Renal pelvis (tissue), 4 donors: ENCODE results near the gene GGA2. TPM values are rescaled to one million over a fixed set of nuclear protein-coding genes. Genes with fewer than 3 reads are reported as not detected.
"Not testable (repeated sequence)": the region's sequence is repeated elsewhere in the genome, so short reads cannot be mapped to it uniquely, and the experiment has no call there.

ENCODE experiments used
- DNase-seq: peaks from one replicate; pipeline ENCODE4 v3.0.0-alpha.2; 2013
- polyA plus RNA-seq, 3 donors: library from polyadenylated mRNA; unstranded; fragments of 120-200 nt; gene quantifications; one replicate each; pipeline ENCODE4 v1.2.1, GENCODE V29; 2013; ENCODE audit not compliant: insufficient read length in 3 of 3

GGA2 gene
- polyA plus RNA-seq, 3 donors: 115 to 164 (median 156) TPM

- no peak for DNase-seq
Measured at GRCh38 chr16:23505671-23506605, 4.4 kb downstream of the GGA2 start.

- DNase-seq: no peak
Measured at GRCh38 chr16:23505180-23505665, 5.1 kb downstream of the GGA2 start.

GRCh38 chr16:23504453-23505179 lies 5.7 kb downstream of the GGA2 start:
- DNase-seq: no peak

GRCh38 chr16:23504076-23504452 lies 6.2 kb downstream of the GGA2 start:
- no peak for DNase-seq

GRCh38 chr16:23502466-23502865 lies 7.8 kb downstream of the GGA2 start:
- no peak for DNase-seq

GRCh38 chr16:23501291-23501690 lies 9.0 kb downstream of the GGA2 start:
- DNase-seq: no peak

- DNase-seq: no peak
Measured at GRCh38 chr16:23500862-23501225, 9.4 kb downstream of the GGA2 start.

GRCh38 chr16:23500212-23500861 lies 10.0 kb downstream of the GGA2 start:
- DNase-seq: no peak

- no peak for DNase-seq
Measured at GRCh38 chr16:23499801-23500200, 10.5 kb downstream of the GGA2 start.

GRCh38 chr16:23498863-23499262 lies 11.4 kb downstream of the GGA2 start:
- no peak for DNase-seq

GRCh38 chr16:23497543-23497868 lies 12.8 kb downstream of the GGA2 start:
- no peak for DNase-seq

- DNase-seq: no peak
Measured at GRCh38 chr16:23496821-23497542, 13.3 kb downstream of the GGA2 start.

GRCh38 chr16:23495671-23496070 lies 14.6 kb downstream of the GGA2 start:
- no peak for DNase-seq

- no peak for DNase-seq
Measured at GRCh38 chr16:23494188-23494587, 16.1 kb downstream of the GGA2 start.

GRCh38 chr16:23491490-23492391 lies 18.6 kb downstream of the GGA2 start:
- DNase-seq: no peak

- DNase-seq: no peak
Measured at GRCh38 chr16:23486480-23486879, 23.8 kb downstream of the GGA2 start.

GRCh38 chr16:23485841-23486240 lies 24.5 kb downstream of the GGA2 start:
- DNase-seq: no peak

GRCh38 chr16:23485257-23485614 lies 25.1 kb downstream of the GGA2 start:
- no peak for DNase-seq

GRCh38 chr16:23484510-23485256 lies 25.6 kb downstream of the GGA2 start:
- DNase-seq: no peak

GRCh38 chr16:23483492-23483891 lies 26.8 kb downstream of the GGA2 start:
- not testable (repeated sequence) for DNase-seq
